Suprapubic skin (tissue), 4 donors: ENCODE results near the gene DDAH1.

Source experiments
- EP300 ChIP-seq: sonication (generic); formaldehyde crosslinking; IDR thresholded peaks from one replicate; pipeline ENCODE4 v1.6.1; 2017; ENCODE audit warnings: antibody characterized with exemption
- POLR2A ChIP-seq, 2 donors: fragments of 450-650 bp; IDR thresholded peaks; one replicate each; pipeline ENCODE4 v1.6.1; 2017; ENCODE audit warnings: antibody characterized with exemption in 2 of 2, mild to moderate bottlenecking in 2 of 2, moderate library complexity in 2 of 2
- POLR2AphosphoS5 ChIP-seq, 3 donors: sonication (generic); formaldehyde crosslinking; IDR thresholded peaks; one replicate each; pipeline ENCODE4 v1.6.1; 2017; ENCODE audit warnings: antibody characterized with exemption in 3 of 3
- TF ChIP-seq, protein P1 (sequence below), 2 donors: fragments of 200-600 bp in 1 of 2; fragments of 450-650 bp in 1 of 2; sonication (generic) in 1 of 2; IDR thresholded peaks; one replicate each; pipeline ENCODE4 v1.5.1; 2016 to 2019; ENCODE audit warnings: antibody characterized with exemption in 2 of 2, mild to moderate bottlenecking in 1 of 2, moderate library complexity in 1 of 2

DNA sequence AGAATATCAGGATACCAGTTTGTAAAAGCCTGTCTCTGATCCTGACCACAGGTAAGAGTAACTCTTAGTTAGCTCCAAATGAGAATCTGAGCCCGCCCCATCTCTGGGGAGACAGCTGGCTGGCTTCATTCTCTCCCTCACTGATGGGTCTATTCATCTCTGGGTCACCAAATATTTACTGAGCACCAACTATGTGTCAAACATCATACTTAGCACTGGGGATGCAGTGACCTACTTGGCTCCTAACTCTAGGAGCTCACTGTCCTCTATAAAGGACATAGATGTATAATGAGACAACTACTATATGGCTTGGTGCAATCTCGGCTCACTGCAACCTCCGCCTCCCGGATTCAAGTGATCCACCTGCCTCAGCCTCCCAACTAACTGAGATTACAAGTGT is 158.7 kb downstream of the DDAH1 start:
- TF ChIP-seq EP300 (no peak), POLR2AphosphoS5 (IDR thresholded peaks at IDR 0.05) (no peak), POLR2A (IDR thresholded peaks at IDR 0.05) (no peak)
- TF ChIP-seq, protein P1, sequence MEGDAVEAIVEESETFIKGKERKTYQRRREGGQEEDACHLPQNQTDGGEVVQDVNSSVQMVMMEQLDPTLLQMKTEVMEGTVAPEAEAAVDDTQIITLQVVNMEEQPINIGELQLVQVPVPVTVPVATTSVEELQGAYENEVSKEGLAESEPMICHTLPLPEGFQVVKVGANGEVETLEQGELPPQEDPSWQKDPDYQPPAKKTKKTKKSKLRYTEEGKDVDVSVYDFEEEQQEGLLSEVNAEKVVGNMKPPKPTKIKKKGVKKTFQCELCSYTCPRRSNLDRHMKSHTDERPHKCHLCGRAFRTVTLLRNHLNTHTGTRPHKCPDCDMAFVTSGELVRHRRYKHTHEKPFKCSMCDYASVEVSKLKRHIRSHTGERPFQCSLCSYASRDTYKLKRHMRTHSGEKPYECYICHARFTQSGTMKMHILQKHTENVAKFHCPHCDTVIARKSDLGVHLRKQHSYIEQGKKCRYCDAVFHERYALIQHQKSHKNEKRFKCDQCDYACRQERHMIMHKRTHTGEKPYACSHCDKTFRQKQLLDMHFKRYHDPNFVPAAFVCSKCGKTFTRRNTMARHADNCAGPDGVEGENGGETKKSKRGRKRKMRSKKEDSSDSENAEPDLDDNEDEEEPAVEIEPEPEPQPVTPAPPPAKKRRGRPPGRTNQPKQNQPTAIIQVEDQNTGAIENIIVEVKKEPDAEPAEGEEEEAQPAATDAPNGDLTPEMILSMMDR (IDR thresholded peaks at IDR 0.05) = no peak
